Neural progenitor cell (in vitro differentiated cells): ENCODE results near the gene OR6S1. TPM values are rescaled to one million over a fixed set of nuclear protein-coding genes. Genes with fewer than 3 reads are reported as not detected.

Experiments used
- DNase-seq: peaks from one replicate; pipeline ENCODE4 v3.0.0-alpha.2; 2016; ENCODE audit warnings: low spot score
- H2AFZ ChIP-seq: fragments of 200-600 bp; sonication (generic); replicated peaks from 2 replicates; pipeline ENCODE4 v1.6.1; 2016; ENCODE audit warnings: antibody characterized with exemption
- H3F3A ChIP-seq: fragments of 200-600 bp; sonication (generic); 2 replicates; pipeline ENCODE4 v1.6.1; 2016; ENCODE audit warnings: antibody characterized with exemption, low read depth
- H3K27ac ChIP-seq: fragments of 200-600 bp; sonication (generic); 2 replicates; pipeline ENCODE4 v1.5.1; 2016; ENCODE audit warnings: mild to moderate bottlenecking
- H3K27me3 ChIP-seq: fragments of 200-600 bp; sonication (generic); 2 replicates; pipeline ENCODE4 v1.6.1; 2016; ENCODE audit warnings: mild to moderate bottlenecking, moderate library complexity
- H3K36me3 ChIP-seq: fragments of 200-600 bp; sonication (generic); 2 replicates; pipeline ENCODE4 v1.5.1; 2016
- H3K4me1 ChIP-seq: fragments of 200-600 bp; sonication (generic); 2 replicates; pipeline ENCODE4 v1.6.1; 2016; ENCODE audit warnings: mixed run types
- H3K4me2 ChIP-seq: fragments of 200-600 bp; sonication (generic); 2 replicates; pipeline ENCODE4 v1.6.1; 2016
- H3K4me3 ChIP-seq: fragments of 200-600 bp; sonication (generic); 2 replicates; pipeline ENCODE4 v1.5.1; 2016
- H3K79me2 ChIP-seq: fragments of 200-600 bp; sonication (generic); 2 replicates; pipeline ENCODE4 v1.6.1; 2016; ENCODE audit warnings: low read depth
- H3K9ac ChIP-seq: fragments of 200-600 bp; sonication (generic); 2 replicates; pipeline ENCODE4 v1.6.1; 2016
- H3K9me3 ChIP-seq: fragments of 200-600 bp; sonication (generic); 2 replicates; pipeline ENCODE4 v1.5.1; 2016; ENCODE audit warnings: low read depth
- H4K20me1 ChIP-seq: fragments of 200-600 bp; sonication (generic); 2 replicates; pipeline ENCODE4 v1.6.1; 2016; ENCODE audit warnings: low read depth
- H3K27ac Mint-ChIP-seq: 3 replicates; pipeline ENCODE4 v1.8.0; 2021; ENCODE audit warnings: mixed read lengths
- H3K27me3 Mint-ChIP-seq: 2 replicates; pipeline ENCODE4 v1.8.0; 2022; ENCODE audit warnings: low read depth, mild to moderate bottlenecking, inconsistent platforms, moderate library complexity, mixed read lengths; ENCODE audit not compliant: insufficient read depth
- H3K36me3 Mint-ChIP-seq: 3 replicates; pipeline ENCODE4 v1.8.0; 2021; ENCODE audit warnings: mixed read lengths
- H3K4me1 Mint-ChIP-seq: 3 replicates; pipeline ENCODE4 v1.8.0; 2021; ENCODE audit warnings: mixed read lengths
- H3K4me3 Mint-ChIP-seq: 3 replicates; pipeline ENCODE4 v1.8.0; 2021; ENCODE audit warnings: mild to moderate bottlenecking, moderate library complexity, mixed read lengths
- H3K9me3 Mint-ChIP-seq: 3 replicates; pipeline ENCODE4 v1.8.0; 2020; ENCODE audit warnings: mixed read lengths
- CTCF ChIP-seq: fragments of 200-600 bp; sonication (generic); IDR thresholded peaks from 2 replicates; pipeline ENCODE4 v1.5.1; 2017; ENCODE audit warnings: antibody characterized with exemption, mild to moderate bottlenecking
- EZH2 ChIP-seq: fragments of 200-600 bp; sonication (generic); IDR thresholded peaks from 2 replicates; pipeline ENCODE4 v1.6.1; 2017; ENCODE audit warnings: antibody characterized with exemption, mild to moderate bottlenecking, moderate library complexity
- EZH2phosphoT487 ChIP-seq: fragments of 200-600 bp; sonication (generic); IDR thresholded peaks from 2 replicates; pipeline ENCODE4 v1.6.1; 2017; ENCODE audit warnings: antibody characterized with exemption
- total RNA-seq: library from RNA; depleted of rRNA; stranded (reverse); fragments of >200 nt; gene quantifications from 2 replicates; pipeline ENCODE4 v1.2.3, GENCODE V29; 2015; ENCODE audit warnings: low replicate concordance

OR6S1 gene
- total RNA-seq, 1 donor from 2014 or later, result not detected

GRCh38 chr14:20618271-20618749 is 23.2 kb downstream of the OR6S1 start:
- Histone ChIP-seq H3K79me2 (no peaks in the 10 kb centered on the region), H3F3A (peaks cover 19% of the 10 kb centered on the region), H3K36me3 (no peaks in the 10 kb centered on the region), H4K20me1 (peaks cover 3% of the 10 kb centered on the region), H3K9me3 (no peaks in the 10 kb centered on the region), H3K4me1 (no peaks in the 10 kb centered on the region), H3K4me2 (no peak overlapping the region), H3K27me3 (peaks cover 28% of the 10 kb centered on the region), H2AFZ (no peak overlapping the region), H3K27ac (no peak overlapping the region), H3K4me3 (no peak overlapping the region), H3K9ac (no peak overlapping the region)
- no peak overlapping the region for H3K4me3 Mint-ChIP-seq
- TF ChIP-seq EZH2phosphoT487, result no peak
- no peak for TF ChIP-seq CTCF
- no peak for TF ChIP-seq EZH2
- H3K4me1 Mint-ChIP-seq, result peaks cover 13% of the 10 kb centered on the region
- H3K27me3 Mint-ChIP-seq, result peaks cover 2% of the 10 kb centered on the region
- peaks cover 2% of the 10 kb centered on the region for H3K36me3 Mint-ChIP-seq
- H3K9me3 Mint-ChIP-seq, result peaks cover 2% of the 10 kb centered on the region
- DNase-seq, result no peak
- no peak overlapping the region for H3K27ac Mint-ChIP-seq

GRCh38 chr14:20617138-20618003 is 24.1 kb downstream of the OR6S1 start:
- Histone ChIP-seq H3K4me1 (no peaks in the 10 kb centered on the region), H3K9me3 (no peaks in the 10 kb centered on the region), H3F3A (peaks cover 24% of the 10 kb centered on the region), H3K27me3 (peaks cover 23% of the 10 kb centered on the region), H3K4me2 (no peak overlapping the region), H3K4me3 (no peak overlapping the region), H3K36me3 (no peaks in the 10 kb centered on the region), H4K20me1 (no peaks in the 10 kb centered on the region), H3K79me2 (no peaks in the 10 kb centered on the region), H2AFZ (no peak overlapping the region), H3K27ac (no peak overlapping the region), H3K9ac (no peak overlapping the region)
- Mint-ChIP-seq H3K27me3 (no peaks in the 10 kb centered on the region), H3K36me3 (no peaks in the 10 kb centered on the region), H3K4me1 (peaks cover 11% of the 10 kb centered on the region), H3K4me3 (no peak overlapping the region), H3K27ac (no peak overlapping the region), H3K9me3 (peaks cover 2% of the 10 kb centered on the region)
- DNase-seq, result no peak
- TF ChIP-seq EZH2phosphoT487, result no peak
- no peak for TF ChIP-seq CTCF
- no peak for TF ChIP-seq EZH2

GRCh38 chr14:20615996-20616395 is 25.5 kb downstream of the OR6S1 start:
- H3K4me2 ChIP-seq, result no peak overlapping the region
- H3K9me3 ChIP-seq, result no peaks in the 10 kb centered on the region
- H2AFZ ChIP-seq, result no peak overlapping the region
- H4K20me1 ChIP-seq, result no peaks in the 10 kb centered on the region
- peaks cover 28% of the 10 kb centered on the region for H3K27me3 ChIP-seq
- DNase-seq, result no peak
- no peaks in the 10 kb centered on the region for H3K27me3 Mint-ChIP-seq
- peaks cover 17% of the 10 kb centered on the region for H3F3A ChIP-seq
- no peak overlapping the region for H3K27ac Mint-ChIP-seq
- H3K4me3 Mint-ChIP-seq, result peak overlapping the region; percentile 60
- peaks cover 6% of the 10 kb centered on the region for H3K4me1 Mint-ChIP-seq
- no peak overlapping the region for H3K27ac ChIP-seq
- H3K9me3 Mint-ChIP-seq, result peaks cover 2% of the 10 kb centered on the region
- no peaks in the 10 kb centered on the region for H3K36me3 Mint-ChIP-seq
- no peaks in the 10 kb centered on the region for H3K79me2 ChIP-seq
- H3K36me3 ChIP-seq, result no peaks in the 10 kb centered on the region
- H3K4me3 ChIP-seq, result no peak overlapping the region
- H3K4me1 ChIP-seq, result no peaks in the 10 kb centered on the region
- no peak for TF ChIP-seq EZH2
- H3K9ac ChIP-seq, result no peak overlapping the region
